ENCODE measurements around the gene CEACAM3. TPM values are rescaled to one million over a fixed set of nuclear protein-coding genes. Genes with fewer than 3 reads are reported as not detected.

CEACAM3 gene
- total and polyA plus RNA-seq, 2 of the 8 experiments (the other 6 are each of a cell fraction or from before 2014, with no cell fraction given): not detected

- H3K27me3 ChIP-seq (replicated peaks in 1 of 4; ENCODE audit: control insufficient read depth in 3 of 4, extremely low read depth in 1 of 4, insufficient read depth in 3 of 4, low read length in 3 of 4): no peaks in the 10 kb centered on the region
- no peak overlapping the region for H3K23ac ChIP-seq (ENCODE audit: insufficient read length)
- DNase-seq (ENCODE audit: low read depth in 1 of 2, low spot score in 2 of 2): no peak
- H3K56ac ChIP-seq (replicated peaks; ENCODE audit: insufficient read length, low read depth, low read length): no peak overlapping the region
- WGBS, 2 experiments (ENCODE audit: extremely low coverage in 1 of 2, insufficient coverage in 1 of 2, insufficient read length in 1 of 2, insufficient replicate concordance in 2 of 2, low coverage in 1 of 2, low lambda C conversion rate in 2 of 2, missing lambda C conversion rate in 1 of 2): 69% methylated on average over 3 of the region's 3 CpGs; no CpG with 5 or more reads in 1 of the 2 experiments
- no peak overlapping the region for H3K27ac ChIP-seq (ENCODE audit: low read depth, low read length)
- H3K36me3 ChIP-seq (ENCODE audit: control insufficient read depth in 2 of 4, insufficient read depth in 4 of 4, low read length in 3 of 4): no peaks in the 10 kb centered on the region
- H3K4ac ChIP-seq (replicated peaks; ENCODE audit: insufficient read length, low read depth, low read length): no peak overlapping the region
- H2BK15ac ChIP-seq (ENCODE audit: low read length): no peak overlapping the region
- no peak for TF ChIP-seq KDM1A (IDR thresholded peaks at IDR 0.05; ENCODE audit: borderline replicate concordance, low read length)
- no peak for TF ChIP-seq TAF1 (IDR thresholded peaks at IDR 0.05; ENCODE audit: low read depth, low read length)
- TF ChIP-seq SP1 (IDR thresholded peaks at IDR 0.05; ENCODE audit: low read depth, low read length): no peak
- TF ChIP-seq BRCA1 (IDR thresholded peaks at IDR 0.05; ENCODE audit: low read depth, low read length): no peak
- no peak for TF ChIP-seq KDM4A (IDR thresholded peaks at IDR 0.05; ENCODE audit: low read depth, low read length, severe bottlenecking)
- no peak for TF ChIP-seq ATF2 (IDR thresholded peaks at IDR 0.05; ENCODE audit: low read length)
- TF ChIP-seq CBX8 (IDR thresholded peaks at IDR 0.05; ENCODE audit: borderline replicate concordance, low read depth, low read length): no peak
- no peak for TF ChIP-seq BCL11A (IDR thresholded peaks at IDR 0.05; ENCODE audit: low read depth in 2 of 2, low read length in 2 of 2)
- TF ChIP-seq CBX5 (IDR thresholded peaks at IDR 0.05; ENCODE audit: low read depth, low read length): no peak
- TF ChIP-seq TAF7 (optimal IDR thresholded peaks at IDR 0.05; ENCODE audit: borderline replicate concordance, low read depth, low read length): no peak
- no peak for TF ChIP-seq CTBP2 (IDR thresholded peaks at IDR 0.05; ENCODE audit: borderline replicate concordance, insufficient read depth, insufficient read length, low read length)
- no peak for TF ChIP-seq TCF12 (IDR thresholded peaks at IDR 0.05; ENCODE audit: low read depth, low read length)
- TF ChIP-seq ATF3 (IDR thresholded peaks at IDR 0.05; ENCODE audit: insufficient read depth, low read depth, low read length): no peak
- FAIRE-seq: no peak
- no peak overlapping the region for H3K18ac ChIP-seq (ENCODE audit: extremely low read depth, low read length)
- H4K8ac ChIP-seq (ENCODE audit: extremely low read depth, insufficient read depth, low read length): no peak overlapping the region
- no peak overlapping the region for H3K14ac ChIP-seq (ENCODE audit: insufficient read length)
- H3K79me1 ChIP-seq (ENCODE audit: low read depth, low read length): no peaks in the 10 kb centered on the region
- H3K9ac ChIP-seq (replicated peaks in 1 of 4; ENCODE audit: extremely low read depth in 1 of 4, low read depth in 3 of 4, low read length in 3 of 4): no peak overlapping the region
- CTCF ChIA-PET (ENCODE audit: partially characterized antibody): interaction anchor here (0.6 to 1.0 kb wide), 2 partner anchors 47 to 112 kb away, joined by 3 read pairs; no protein-coding TSS in a partner anchor
- H4K5ac ChIP-seq (ENCODE audit: insufficient read length, low read depth, low read length): no peak overlapping the region
- no peak overlapping the region for H3K4me3 ChIP-seq (ENCODE audit: extremely low read depth in 1 of 4, insufficient read depth in 2 of 4, low read depth in 3 of 4, low read length in 4 of 4)
- H2AFZ ChIP-seq (ENCODE audit: low read length): no peak overlapping the region
- no peak overlapping the region for H2BK5ac ChIP-seq (ENCODE audit: low read depth, low read length)
- H2BK20ac ChIP-seq (ENCODE audit: low read length): no peak overlapping the region
- H2AK5ac ChIP-seq (ENCODE audit: low read depth, low read length): no peak overlapping the region
- H4K20me1 ChIP-seq (replicated peaks in 1 of 2; ENCODE audit: control insufficient read depth in 1 of 2, insufficient read depth in 2 of 2, low read length in 2 of 2): no peaks in the 10 kb centered on the region
- no peak overlapping the region for H4K91ac ChIP-seq (replicated peaks; ENCODE audit: insufficient read length, low read length)
- peaks cover 35 to 80% of the 10 kb centered on the region in 2 experiments for H3K9me3 ChIP-seq (ENCODE audit: insufficient read depth in 2 of 2, low read depth in 1 of 2, low read length in 1 of 2)
- H3K4me1 ChIP-seq (replicated peaks in 1 of 4; ENCODE audit: control insufficient read depth in 3 of 4, insufficient read depth in 4 of 4, low read length in 3 of 4): no peaks in the 10 kb centered on the region
- no peaks in the 10 kb centered on the region for H3K79me2 ChIP-seq (ENCODE audit: control insufficient read depth in 1 of 2, insufficient read depth in 2 of 2, low read length in 2 of 2)
- H2BK120ac ChIP-seq (replicated peaks; ENCODE audit: low read depth, low read length): no peak overlapping the region
- POLR2A ChIA-PET (ENCODE audit: partially characterized antibody): no interaction called here
- no peak overlapping the region for H3K4me2 ChIP-seq (ENCODE audit: insufficient read depth in 1 of 2, low read depth in 2 of 2, low read length in 2 of 2)
- no peak overlapping the region for H2BK12ac ChIP-seq (ENCODE audit: low read depth, low read length)
- no peaks in the 10 kb centered on the region for H3K23me2 ChIP-seq (ENCODE audit: low read depth, low read length)
Observed at GRCh38 chr19:41748012-41748411, 48.4 kb upstream of the CEACAM3 start.

All from H1 (cell line).